Endodermal cell (in vitro differentiated cells): Measurements from ENCODE around the gene SLC29A1. TPM values are rescaled to one million over a fixed set of nuclear protein-coding genes. Genes with fewer than 3 reads are reported as not detected.
"Not testable (repeated sequence)": the region's sequence is repeated elsewhere in the genome, so short reads cannot be mapped to it uniquely, and the experiment has no call there.

Experiments used
- DNase-seq: peaks from one replicate; pipeline ENCODE4 v3.0.0-alpha.2; 2017
- H3K27ac ChIP-seq: 2 replicates; pipeline ENCODE4 v1.5.1; 2013; ENCODE audit warnings: mild to moderate bottlenecking, low read depth, low read length, moderate library complexity
- H3K27me3 ChIP-seq: 2 replicates; pipeline ENCODE4 v1.6.1; 2013; ENCODE audit warnings: mild to moderate bottlenecking, low read length, moderate library complexity; ENCODE audit not compliant: insufficient read depth, control insufficient read depth, poor library complexity, severe bottlenecking
- H3K36me3 ChIP-seq: 2 replicates; pipeline ENCODE4 v1.7.0; 2013; ENCODE audit warnings: mild to moderate bottlenecking, low read length, moderate library complexity; ENCODE audit not compliant: control insufficient read depth, insufficient read depth
- H3K4me1 ChIP-seq: one replicate; pipeline ENCODE4 v1.7.0; 2013; ENCODE audit warnings: low read length; ENCODE audit not compliant: control insufficient read depth, insufficient read depth
- H3K4me3 ChIP-seq: 2 replicates; pipeline ENCODE4 v1.5.1; 2013; ENCODE audit warnings: mild to moderate bottlenecking, low read length, moderate library complexity
- H3K9ac ChIP-seq: 2 replicates; pipeline ENCODE4 v1.6.1; 2013; ENCODE audit warnings: mild to moderate bottlenecking, low read length, moderate library complexity; ENCODE audit not compliant: poor library complexity, severe bottlenecking; ENCODE audit errors: extremely low read depth
- H3K9me3 ChIP-seq: 2 replicates; pipeline ENCODE4 v1.6.1; 2013; ENCODE audit warnings: mild to moderate bottlenecking, low read length, moderate library complexity; ENCODE audit not compliant: control insufficient read depth
- H3K27ac Mint-ChIP-seq: 2 replicates; pipeline ENCODE4 v1.8.0; 2020; ENCODE audit warnings: mixed read lengths
- H3K27me3 Mint-ChIP-seq: 2 replicates; pipeline ENCODE4 v1.8.0; 2021; ENCODE audit warnings: mild to moderate bottlenecking, mixed read lengths; ENCODE audit not compliant: insufficient read depth
- H3K36me3 Mint-ChIP-seq: 2 replicates; pipeline ENCODE4 v1.8.0; 2020; ENCODE audit warnings: low read depth, mixed read lengths
- H3K4me1 Mint-ChIP-seq: 2 replicates; pipeline ENCODE4 v1.8.0; 2020; ENCODE audit warnings: mixed read lengths
- H3K4me3 Mint-ChIP-seq: 2 replicates; pipeline ENCODE4 v1.8.0; 2020; ENCODE audit warnings: mild to moderate bottlenecking, moderate library complexity, mixed read lengths
- H3K9me3 Mint-ChIP-seq: 2 replicates; pipeline ENCODE4 v1.8.0; 2020; ENCODE audit warnings: mild to moderate bottlenecking, mixed read lengths
- CTCF ChIP-seq: fragments of 200-600 bp; sonication (generic); conservative IDR thresholded peaks from 2 replicates; pipeline ENCODE4 v1.5.0; 2021; ENCODE audit warnings: antibody characterized with exemption, mild to moderate bottlenecking
- WGBS, 2 experiments: methylation state at CpG; one replicate each; pipeline versions ENCODE4 v1.1.5 to v1.1.7; 2013; ENCODE audit warnings: missing lambda C conversion rate in 2 of 2, mixed read lengths in 1 of 2; ENCODE audit not compliant: insufficient coverage in 1 of 2, insufficient read length in 1 of 2; 5-methylcytosine and 5-hydroxymethylcytosine counted together
- total RNA-seq, 2 donors: library from RNA; stranded (reverse); fragmentation: NEBNext Ultra II Directional in 1 of 2; extraction: Animal tissue kit (Norgen Biotek cat#: 25700) in 1 of 2; gene quantifications; 2 replicates in 1 of 2; 3 replicates in 1 of 2; pipeline ENCODE4 v1.2.1, GENCODE V29; 2021

Gene SLC29A1
- total RNA-seq, 2 donors from 2014 or later: 129 to 155 TPM

- no peaks in the 10 kb centered on the region for H3K36me3 Mint-ChIP-seq
- no peak overlapping the region for H3K4me3 Mint-ChIP-seq
- no peak for TF ChIP-seq CTCF
- Histone ChIP-seq H3K9ac (no peak overlapping the region), H3K4me3 (no peak overlapping the region), H3K36me3 (no peaks in the 10 kb centered on the region), H3K4me1 (peaks cover 5% of the 10 kb centered on the region), H3K9me3 (no peaks in the 10 kb centered on the region), H3K27me3 (no peaks in the 10 kb centered on the region), H3K27ac (no peak overlapping the region)
- H3K27ac Mint-ChIP-seq: no peak overlapping the region
- peak; percentile 51 for DNase-seq
- no peaks in the 10 kb centered on the region for H3K27me3 Mint-ChIP-seq
- H3K4me1 Mint-ChIP-seq: peaks cover 31% of the 10 kb centered on the region
- 90 to 92% methylated on average over 2 to 4 of the region's 4 CpGs for WGBS, 2 experiments
- no peaks in the 10 kb centered on the region for H3K9me3 Mint-ChIP-seq
Observed at GRCh38 chr6:44180886-44181285, 42.5 kb upstream of the SLC29A1 start.

- not testable (repeated sequence) for H3K9me3 ChIP-seq, H3K36me3 ChIP-seq, H3K4me3 ChIP-seq, H3K27ac Mint-ChIP-seq, H3K27ac ChIP-seq, H3K36me3 Mint-ChIP-seq, H3K4me3 Mint-ChIP-seq, H3K9me3 Mint-ChIP-seq, DNase-seq, H3K9ac ChIP-seq, H3K27me3 ChIP-seq, H3K27me3 Mint-ChIP-seq
- H3K4me1 ChIP-seq: peaks cover 12% of the 10 kb centered on the region
- peaks cover 35% of the 10 kb centered on the region for H3K4me1 Mint-ChIP-seq
Observed at GRCh38 chr6:44181784-44182183, 41.6 kb upstream of the SLC29A1 start.

GRCh38 chr6:44182911-44183390, 40.4 kb upstream of the SLC29A1 start:
- peaks cover 10% of the 10 kb centered on the region for H3K4me1 ChIP-seq
- no peak for TF ChIP-seq CTCF
- H3K27me3 ChIP-seq: no peaks in the 10 kb centered on the region
- H3K4me1 Mint-ChIP-seq: peaks cover 33% of the 10 kb centered on the region
- H3K9me3 ChIP-seq: no peaks in the 10 kb centered on the region
- H3K36me3 ChIP-seq: no peaks in the 10 kb centered on the region
- H3K9me3 Mint-ChIP-seq: no peaks in the 10 kb centered on the region
- DNase-seq: no peak
- no peak overlapping the region for H3K4me3 Mint-ChIP-seq
- H3K4me3 ChIP-seq: no peak overlapping the region
- no peak overlapping the region for H3K9ac ChIP-seq
- no peaks in the 10 kb centered on the region for H3K36me3 Mint-ChIP-seq
- no peaks in the 10 kb centered on the region for H3K27me3 Mint-ChIP-seq
- 93 to 100% methylated on average over 3 to 4 of the region's 4 CpGs for WGBS, 2 experiments
- no peak overlapping the region for H3K27ac Mint-ChIP-seq
- no peak overlapping the region for H3K27ac ChIP-seq

- Histone ChIP-seq H3K9me3 (no peaks in the 10 kb centered on the region), H3K4me1 (peaks cover 10% of the 10 kb centered on the region), H3K36me3 (no peaks in the 10 kb centered on the region), H3K27me3 (no peaks in the 10 kb centered on the region), H3K4me3 (no peak overlapping the region), H3K9ac (no peak overlapping the region), H3K27ac (no peak overlapping the region)
- Mint-ChIP-seq H3K4me3 (no peak overlapping the region), H3K4me1 (peaks cover 31% of the 10 kb centered on the region), H3K27ac (no peak overlapping the region), H3K36me3 (no peaks in the 10 kb centered on the region), H3K9me3 (no peaks in the 10 kb centered on the region), H3K27me3 (no peaks in the 10 kb centered on the region)
- WGBS, 2 experiments: 78 to 79% methylated on average over 6 to 9 of the region's 9 CpGs
- TF ChIP-seq CTCF: peak; percentile 27
- DNase-seq: peak; percentile 62
Observed at GRCh38 chr6:44183783-44184182, 39.6 kb upstream of the SLC29A1 start.

- H3K9me3 Mint-ChIP-seq, H3K27ac ChIP-seq, H3K27me3 ChIP-seq, H3K4me3 Mint-ChIP-seq, H3K36me3 ChIP-seq, H3K36me3 Mint-ChIP-seq, H3K4me1 ChIP-seq, H3K27ac Mint-ChIP-seq, H3K4me3 ChIP-seq, H3K9me3 ChIP-seq, H3K9ac ChIP-seq, H3K27me3 Mint-ChIP-seq: not testable (repeated sequence)
- 77 to 98% methylated on average over 4 to 7 of the region's 7 CpGs for WGBS, 2 experiments
- DNase-seq: peak; percentile 49
- H3K4me1 Mint-ChIP-seq: peaks cover 35% of the 10 kb centered on the region
Observed at GRCh38 chr6:44185356-44185755, 38.0 kb upstream of the SLC29A1 start.
